Measurements from ENCODE around the gene MICAL1. TPM values are rescaled to one million over a fixed set of nuclear protein-coding genes. Genes with fewer than 3 reads are reported as not detected.

The MICAL1 gene
- total and polyA plus RNA-seq, 2 of the 8 experiments (the other 6 are each of a cell fraction or from before 2014, with no cell fraction given): 42.5 to 55.4 TPM

GRCh38 chr6:109488001-109488400 lies 32.4 kb upstream of the MICAL1 start:
- POLR2A ChIA-PET (ENCODE audit: partially characterized antibody): no interaction called here
- TF ChIP-seq BRCA1 (IDR thresholded peaks at IDR 0.05; ENCODE audit: low read depth, low read length): no peak
- no peak for TF ChIP-seq TCF12 (IDR thresholded peaks at IDR 0.05; ENCODE audit: low read depth, low read length)
- no peak for TF ChIP-seq SRF (IDR thresholded peaks at IDR 0.05; ENCODE audit: low read depth, low read length)
- no peak for TF ChIP-seq EZH2 (IDR thresholded peaks at IDR 0.05; ENCODE audit: low read depth, low read length, severe bottlenecking)
- no peak for TF ChIP-seq POU5F1 (IDR thresholded peaks at IDR 0.05; ENCODE audit: low read depth, low read length)
- TF ChIP-seq JUND (IDR thresholded peaks at IDR 0.05; ENCODE audit: low read length): no peak
- TF ChIP-seq MAX (IDR thresholded peaks at IDR 0.05): no peak
- no peak for TF ChIP-seq GTF2F1 (IDR thresholded peaks at IDR 0.05; ENCODE audit: borderline replicate concordance, low read depth, low read length)

More at GRCh38 chr6:109488001-109488400, 32.4 kb upstream of the MICAL1 start:
- no peak overlapping the region for H2AK5ac ChIP-seq (ENCODE audit: low read depth, low read length)
- H2BK12ac ChIP-seq (ENCODE audit: low read depth, low read length): no peak overlapping the region; the same call in 1 of the 2 replicates
- H4K91ac ChIP-seq (replicated peaks; ENCODE audit: insufficient read length, low read length): no peak overlapping the region
- no peak overlapping the region for H3K27ac ChIP-seq (ENCODE audit: low read depth, low read length)
- H4K20me1 ChIP-seq (replicated peaks in 1 of 2; ENCODE audit: control insufficient read depth in 1 of 2, insufficient read depth in 2 of 2, low read length in 2 of 2): no peaks in the 10 kb centered on the region
- DNase-seq (ENCODE audit: low read depth in 1 of 2, low spot score in 2 of 2) (no peak), FAIRE-seq (no peak)
- H3K79me2 ChIP-seq (ENCODE audit: control insufficient read depth in 1 of 2, insufficient read depth in 2 of 2, low read length in 2 of 2): no peaks in the 10 kb centered on the region
- H3K79me1 ChIP-seq (ENCODE audit: low read depth, low read length): no peaks in the 10 kb centered on the region
- no peak overlapping the region for H3K9ac ChIP-seq (replicated peaks in 1 of 4; ENCODE audit: extremely low read depth in 1 of 4, low read depth in 3 of 4, low read length in 3 of 4)
- no peak overlapping the region for H3K4me2 ChIP-seq (ENCODE audit: insufficient read depth in 1 of 2, low read depth in 2 of 2, low read length in 2 of 2)
- no peak overlapping the region for H2BK5ac ChIP-seq (ENCODE audit: low read depth, low read length)
- H3K18ac ChIP-seq (ENCODE audit: extremely low read depth, low read length): no peak overlapping the region
- peaks cover 3 to 20% (median 16%) of the 10 kb centered on the region in 4 experiments; a peak in 6 of 7 replicates for H3K4me1 ChIP-seq (replicated peaks in 1 of 4; ENCODE audit: control insufficient read depth in 3 of 4, insufficient read depth in 4 of 4, low read length in 3 of 4)
- no peak overlapping the region for H4K5ac ChIP-seq (ENCODE audit: insufficient read length, low read depth, low read length)
- H2BK15ac ChIP-seq (ENCODE audit: low read length): no peak overlapping the region
- no peak overlapping the region for H2AFZ ChIP-seq (ENCODE audit: low read length)
- H3K23ac ChIP-seq (ENCODE audit: insufficient read length): no peak overlapping the region
- H3K36me3 ChIP-seq (ENCODE audit: control insufficient read depth in 2 of 4, insufficient read depth in 4 of 4, low read length in 3 of 4): no peaks in the 10 kb centered on the region
- H3K23me2 ChIP-seq (ENCODE audit: low read depth, low read length): peaks cover 4% of the 10 kb centered on the region; the same call in 1 of the 2 replicates
- no peak overlapping the region for H3K4me3 ChIP-seq (ENCODE audit: extremely low read depth in 1 of 4, insufficient read depth in 2 of 4, low read depth in 3 of 4, low read length in 4 of 4)
- H3K27me3 ChIP-seq (replicated peaks in 1 of 4; ENCODE audit: control insufficient read depth in 3 of 4, extremely low read depth in 1 of 4, insufficient read depth in 3 of 4, low read length in 3 of 4): no peaks in the 10 kb centered on the region
- H3K9me3 ChIP-seq (ENCODE audit: insufficient read depth in 2 of 2, low read depth in 1 of 2, low read length in 1 of 2): no peaks in the 10 kb centered on the region
- no peak overlapping the region for H3K56ac ChIP-seq (replicated peaks; ENCODE audit: insufficient read length, low read depth, low read length)
- H3K14ac ChIP-seq (ENCODE audit: insufficient read length): no peak overlapping the region
- H4K8ac ChIP-seq (ENCODE audit: extremely low read depth, insufficient read depth, low read length): no peak overlapping the region
- no peak overlapping the region for H3K4ac ChIP-seq (replicated peaks; ENCODE audit: insufficient read length, low read depth, low read length)
- CTCF ChIA-PET (ENCODE audit: partially characterized antibody): no interaction called here
- no peak overlapping the region for H2BK120ac ChIP-seq (replicated peaks; ENCODE audit: low read depth, low read length)
- no peak overlapping the region for H2BK20ac ChIP-seq (ENCODE audit: low read length)

All from H1 (cell line).